CD4-positive, CD25-positive, alpha-beta regulatory T cell (primary cell): ENCODE measurements around the gene STRIP1. TPM values are rescaled to one million over a fixed set of nuclear protein-coding genes. Genes with fewer than 3 reads are reported as not detected.

Source experiments
- ATAC-seq, 2 donors: fragments of 150-1000 bp; cut with Tn5 transposase; one replicate each; pipeline ENCODE4 v1.10.0; 2021; ENCODE audit warnings: low read depth in 2 of 2, moderate number of reproducible peaks in 2 of 2, moderate library complexity in 1 of 2
- DNase-seq, 3 donors: peaks; one replicate each; pipeline versions ENCODE4 v3.0.0 to v3.0.0-alpha.2; 2012 to 2022; ENCODE audit warnings: mixed read lengths in 1 of 3
- H3K27ac ChIP-seq: one replicate; pipeline ENCODE4 v1.7.0; 2013; ENCODE audit warnings: mild to moderate bottlenecking, low read length; ENCODE audit not compliant: insufficient read depth, poor library complexity, severe bottlenecking
- H3K27me3 ChIP-seq: one replicate; pipeline ENCODE4 v1.7.0; 2013; ENCODE audit warnings: low read length; ENCODE audit not compliant: control insufficient read depth, insufficient read depth
- H3K36me3 ChIP-seq: one replicate; pipeline ENCODE4 v1.7.0; 2013; ENCODE audit warnings: mild to moderate bottlenecking, low read length, moderate library complexity; ENCODE audit not compliant: control insufficient read depth, insufficient read depth
- H3K4me1 ChIP-seq: 2 replicates; pipeline ENCODE4 v1.7.0; 2013; ENCODE audit warnings: mild to moderate bottlenecking, low read length; ENCODE audit not compliant: insufficient read depth, control insufficient read depth, poor library complexity, severe bottlenecking
- H3K4me3 ChIP-seq: one replicate; pipeline ENCODE4 v1.7.0; 2013; ENCODE audit warnings: low read depth, mild to moderate bottlenecking, low read length, moderate library complexity
- H3K9me3 ChIP-seq, 2 experiments: 1 replicate in 1 of 2; 2 replicates in 1 of 2; pipeline ENCODE4 v1.7.0; 2013; ENCODE audit warnings: low read length in 2 of 2, mild to moderate bottlenecking in 1 of 2, moderate library complexity in 1 of 2; ENCODE audit not compliant: control insufficient read depth in 2 of 2
- H3K27ac Mint-ChIP-seq, 3 donors: one replicate each; pipeline ENCODE4 v1.8.0; 2020 to 2022; ENCODE audit warnings: mild to moderate bottlenecking in 3 of 3, mixed read lengths in 3 of 3, moderate library complexity in 2 of 3
- H3K27me3 Mint-ChIP-seq: one replicate; pipeline ENCODE4 v1.8.0; 2022; ENCODE audit warnings: mild to moderate bottlenecking, mixed read lengths
- H3K36me3 Mint-ChIP-seq: one replicate; pipeline ENCODE4 v1.8.0; 2020; ENCODE audit warnings: mixed read lengths
- H3K4me1 Mint-ChIP-seq, 4 donors: one replicate each; pipeline ENCODE4 v1.8.0; 2020 to 2022; ENCODE audit warnings: mixed read lengths in 4 of 4, mild to moderate bottlenecking in 1 of 4
- H3K4me3 Mint-ChIP-seq, 4 donors: one replicate each; pipeline ENCODE4 v1.8.0; 2020 to 2022; ENCODE audit warnings: mild to moderate bottlenecking in 4 of 4, mixed read lengths in 4 of 4, moderate library complexity in 3 of 4
- H3K9me3 Mint-ChIP-seq, 7 donors: one replicate each; pipeline ENCODE4 v1.8.0; 2020 to 2022; ENCODE audit warnings: mixed read lengths in 7 of 7, mild to moderate bottlenecking in 3 of 7, moderate library complexity in 2 of 7
- polyA plus RNA-seq, 4 donors: library from polyadenylated mRNA; unstranded; fragments of 300-500 nt; fragmentation: Illumina TruSeq; gene quantifications; one replicate each; pipeline ENCODE4 v1.2.3, GENCODE V29; 2021
- total RNA-seq: library from RNA; stranded (reverse); gene quantifications from one replicate; pipeline ENCODE4 v1.2.3, GENCODE V29; 2022

The STRIP1 gene
- total and polyA plus RNA-seq, 5 donors from 2014 or later: 22.5 to 83.3 (median 28.2) TPM

DNA sequence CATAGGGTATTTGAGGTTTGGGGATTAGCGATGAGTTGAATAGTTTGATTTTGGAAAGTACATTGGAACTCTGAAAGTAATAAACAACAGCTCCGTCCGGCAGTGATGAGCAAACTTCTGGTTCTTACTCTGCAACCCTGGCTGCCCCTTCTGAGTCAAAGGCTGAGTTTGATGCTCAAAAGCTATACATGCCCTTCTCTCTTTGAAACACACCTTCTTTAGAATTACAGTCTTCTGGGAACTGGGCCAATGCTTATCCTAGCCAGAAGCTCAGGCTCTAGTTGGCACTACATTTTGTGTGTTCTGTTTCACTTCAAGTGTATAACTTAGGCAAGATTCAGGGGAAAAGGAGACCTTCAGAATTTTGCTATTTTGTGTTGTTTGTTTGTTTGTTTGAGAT is 40.5 kb upstream of the STRIP1 start:
- Mint-ChIP-seq H3K4me3 (no peak overlapping the region), H3K4me1 (peaks cover 13 to 29% (median 24%) of the 10 kb centered on the region in 4 donors), H3K27ac (no peak overlapping the region), H3K9me3 (no peaks in the 10 kb centered on the region), H3K36me3 (peaks cover 16% of the 10 kb centered on the region), H3K27me3 (no peaks in the 10 kb centered on the region)
- H3K4me1 ChIP-seq: no peaks in the 10 kb centered on the region
- no peaks in the 10 kb centered on the region for H3K9me3 ChIP-seq
- ATAC-seq: no peak
- no peak for DNase-seq
- no peaks in the 10 kb centered on the region for H3K27me3 ChIP-seq
- H3K4me3 ChIP-seq: no peak overlapping the region
- no peak overlapping the region for H3K27ac ChIP-seq
- H3K36me3 ChIP-seq: peaks cover 6% of the 10 kb centered on the region

DNA sequence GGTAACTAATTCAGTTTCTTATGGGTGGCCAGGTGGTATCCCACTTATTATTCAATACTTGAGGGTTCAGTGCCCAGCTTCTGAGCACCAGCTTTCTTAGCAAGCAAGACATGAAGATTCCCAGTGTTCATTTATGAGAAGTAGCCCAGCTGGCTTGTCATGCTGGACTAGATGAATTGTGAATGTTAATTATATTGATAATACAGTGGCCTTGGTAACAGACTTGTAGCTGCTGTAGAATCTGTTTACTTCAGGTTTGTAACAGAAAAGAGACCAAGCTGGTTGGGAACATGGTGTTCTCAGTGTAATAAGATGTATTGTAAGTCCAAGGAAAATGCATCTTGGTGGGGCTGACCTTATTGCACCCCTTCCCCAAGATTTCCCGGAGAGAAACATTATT is 39.8 kb upstream of the STRIP1 start:
- DNase-seq (no peak), ATAC-seq (no peak)
- Mint-ChIP-seq H3K36me3 (peaks cover 16% of the 10 kb centered on the region), H3K27me3 (no peaks in the 10 kb centered on the region), H3K4me1 (peaks cover 13 to 27% (median 21%) of the 10 kb centered on the region in 4 donors), H3K9me3 (no peaks in the 10 kb centered on the region), H3K4me3 (no peak overlapping the region), H3K27ac (no peak overlapping the region)
- Histone ChIP-seq H3K27me3 (no peaks in the 10 kb centered on the region), H3K4me3 (no peak overlapping the region), H3K36me3 (peaks cover 3% of the 10 kb centered on the region), H3K27ac (no peak overlapping the region), H3K9me3 (no peaks in the 10 kb centered on the region), H3K4me1 (no peaks in the 10 kb centered on the region)

DNA sequence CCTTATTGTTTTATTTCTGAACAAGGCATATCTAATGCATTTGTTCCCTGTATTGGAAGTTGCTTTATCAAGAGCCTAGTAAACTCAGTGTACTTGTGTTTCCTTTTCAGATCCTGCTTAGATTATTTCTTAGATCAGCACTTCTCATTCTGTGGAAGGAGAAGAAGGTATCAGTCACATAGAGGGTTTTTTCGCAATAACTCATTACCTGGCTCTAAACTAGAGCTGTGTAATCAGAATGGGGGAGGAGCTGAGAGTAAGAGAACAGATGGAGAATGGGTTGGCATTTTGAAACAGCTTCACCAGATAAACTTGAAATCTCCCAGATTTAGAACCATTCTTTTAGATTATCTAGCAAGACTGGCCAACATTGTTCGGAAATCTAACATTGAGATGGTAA is 38.9 kb upstream of the STRIP1 start:
- DNase-seq: no peak
- H3K4me3 ChIP-seq: no peak overlapping the region
- no peak overlapping the region for H3K4me3 Mint-ChIP-seq
- no peak overlapping the region for H3K27ac ChIP-seq
- peaks cover 15 to 23% (median 21%) of the 10 kb centered on the region in 4 donors for H3K4me1 Mint-ChIP-seq
- no peaks in the 10 kb centered on the region for H3K27me3 ChIP-seq
- no peak for ATAC-seq
- no peaks in the 10 kb centered on the region for H3K36me3 ChIP-seq
- no peaks in the 10 kb centered on the region for H3K9me3 Mint-ChIP-seq
- no peaks in the 10 kb centered on the region for H3K9me3 ChIP-seq
- H3K4me1 ChIP-seq: no peaks in the 10 kb centered on the region
- peak overlapping the region in 1 of 3 donors; percentile 71 for H3K27ac Mint-ChIP-seq
- peaks cover 12% of the 10 kb centered on the region for H3K36me3 Mint-ChIP-seq
- H3K27me3 Mint-ChIP-seq: no peaks in the 10 kb centered on the region

DNA sequence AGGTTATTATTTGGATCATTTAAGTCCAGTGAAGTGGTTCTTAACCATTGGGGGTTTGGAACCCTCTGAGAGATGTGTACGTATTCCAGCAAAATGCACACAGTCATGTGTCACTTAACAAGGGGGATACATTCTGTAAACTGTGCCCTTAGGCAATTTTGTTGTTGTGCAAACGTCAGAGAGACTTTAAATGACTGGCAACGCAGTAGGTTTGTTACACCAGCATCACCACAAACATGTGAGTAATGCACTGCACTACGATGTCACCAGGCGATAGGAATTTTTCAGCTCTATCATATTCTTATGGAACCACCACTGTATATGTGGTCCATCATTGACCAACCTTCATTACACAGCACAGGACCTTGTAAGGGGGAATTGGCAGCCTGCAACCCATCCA is 37.9 kb upstream of the STRIP1 start:
- no peak for ATAC-seq
- DNase-seq: no peak

DNA sequence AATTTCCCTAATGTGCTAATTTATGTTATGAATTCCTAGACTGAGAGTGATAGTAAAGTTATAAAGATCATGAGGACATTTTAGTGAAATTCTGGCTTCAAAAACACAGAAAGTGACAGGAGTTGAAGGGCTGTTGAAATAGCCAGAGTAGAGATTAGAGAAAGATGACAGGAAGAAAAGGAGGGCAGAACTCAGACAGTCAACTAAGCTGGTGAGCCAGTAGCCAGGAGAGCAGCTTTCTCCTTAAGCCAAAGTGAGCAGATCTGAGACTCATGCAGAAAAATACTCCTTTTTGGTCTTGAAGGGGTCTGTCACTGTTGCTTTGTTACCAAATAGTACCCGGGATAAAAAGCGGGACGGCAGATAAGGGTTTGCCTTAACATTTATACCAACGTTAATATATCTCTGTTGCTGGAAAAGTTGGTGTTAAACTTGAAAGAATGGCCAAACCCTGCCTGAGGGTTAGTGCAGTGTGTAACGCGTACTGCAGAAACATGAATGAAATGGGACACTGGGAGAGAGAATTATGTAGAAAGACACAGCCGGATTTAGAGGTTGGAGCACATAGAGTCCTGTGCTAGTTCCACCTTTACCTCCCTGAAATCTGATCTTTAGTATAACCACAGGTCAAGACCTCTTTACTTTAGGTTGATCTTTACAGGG is 37.1 kb upstream of the STRIP1 start:
- Mint-ChIP-seq H3K4me1 (peaks cover 10 to 20% (median 19%) of the 10 kb centered on the region in 4 donors), H3K27ac (peak overlapping the region in 1 of 3 donors; percentile 11), H3K4me3 (no peak overlapping the region), H3K27me3 (no peaks in the 10 kb centered on the region), H3K9me3 (no peaks in the 10 kb centered on the region), H3K36me3 (peaks cover 12% of the 10 kb centered on the region)
- H3K4me1 ChIP-seq: no peaks in the 10 kb centered on the region
- no peaks in the 10 kb centered on the region for H3K27me3 ChIP-seq
- ATAC-seq: no peak
- no peaks in the 10 kb centered on the region for H3K9me3 ChIP-seq
- no peaks in the 10 kb centered on the region for H3K36me3 ChIP-seq
- DNase-seq: no peak
- H3K4me3 ChIP-seq: no peak overlapping the region
- no peak overlapping the region for H3K27ac ChIP-seq

More for the DNA sequence above, 37.9 kb upstream of the STRIP1 start:
- H3K36me3 Mint-ChIP-seq: peaks cover 12% of the 10 kb centered on the region
- H3K36me3 ChIP-seq: no peaks in the 10 kb centered on the region
- H3K27me3 ChIP-seq: no peaks in the 10 kb centered on the region
- no peak overlapping the region for H3K27ac ChIP-seq
- no peaks in the 10 kb centered on the region for H3K9me3 Mint-ChIP-seq
- H3K4me3 ChIP-seq: no peak overlapping the region
- H3K4me1 Mint-ChIP-seq: peaks cover 12 to 23% (median 20%) of the 10 kb centered on the region in 4 donors
- H3K27me3 Mint-ChIP-seq: no peaks in the 10 kb centered on the region
- no peak overlapping the region for H3K4me3 Mint-ChIP-seq
- H3K9me3 ChIP-seq: no peaks in the 10 kb centered on the region
- no peak overlapping the region for H3K27ac Mint-ChIP-seq
- no peaks in the 10 kb centered on the region for H3K4me1 ChIP-seq

DNA sequence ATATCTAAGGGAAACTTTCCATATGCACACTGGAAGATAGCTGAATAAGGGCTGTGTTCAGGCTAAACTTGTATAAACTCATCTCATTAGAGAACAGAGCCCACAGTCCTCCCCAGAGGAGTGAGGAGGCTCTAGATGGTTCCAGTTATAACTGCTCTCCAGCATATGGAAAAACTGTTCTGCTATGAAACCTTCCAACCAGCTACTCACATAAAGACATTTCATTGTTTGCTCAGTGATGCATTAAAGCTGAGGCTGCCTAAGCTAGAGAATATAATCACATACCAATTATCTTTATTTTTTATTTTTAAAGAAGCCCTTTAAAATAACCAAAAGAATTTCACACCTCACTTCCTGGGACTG is 36.6 kb upstream of the STRIP1 start:
- Mint-ChIP-seq H3K27ac (no peak overlapping the region), H3K4me1 (peaks cover 10 to 24% (median 19%) of the 10 kb centered on the region in 4 donors), H3K36me3 (peaks cover 12% of the 10 kb centered on the region), H3K27me3 (no peaks in the 10 kb centered on the region), H3K9me3 (no peaks in the 10 kb centered on the region), H3K4me3 (no peak overlapping the region)
- DNase-seq (no peak), ATAC-seq (no peak)
- Histone ChIP-seq H3K36me3 (no peaks in the 10 kb centered on the region), H3K9me3 (no peaks in the 10 kb centered on the region), H3K4me3 (no peak overlapping the region), H3K4me1 (no peaks in the 10 kb centered on the region), H3K27ac (no peak overlapping the region), H3K27me3 (no peaks in the 10 kb centered on the region)

DNA sequence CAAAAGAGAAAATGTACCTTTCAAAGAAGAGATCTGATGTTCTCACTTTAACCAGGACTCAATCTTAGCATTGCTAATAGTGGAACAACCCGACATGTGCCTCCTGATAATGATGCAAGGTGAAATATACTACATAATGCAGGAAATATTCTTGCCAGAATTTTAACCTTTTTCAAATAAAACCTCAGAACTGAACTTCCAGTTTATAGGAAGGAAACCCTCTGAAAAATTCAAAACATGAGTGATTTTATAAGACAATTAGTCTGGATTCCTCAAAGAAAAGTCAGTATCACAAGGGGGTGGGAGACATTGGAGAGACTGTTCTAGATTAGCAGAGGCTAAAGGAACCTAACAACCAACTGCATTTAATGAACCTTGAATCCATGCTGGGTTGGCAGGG is 31.7 kb upstream of the STRIP1 start:
- no peak overlapping the region for H3K4me3 ChIP-seq
- peaks cover 13% of the 10 kb centered on the region for H3K4me1 ChIP-seq
- no peak overlapping the region for H3K27ac ChIP-seq
- no peak for DNase-seq
- Mint-ChIP-seq H3K4me3 (no peak overlapping the region), H3K4me1 (peaks cover 18 to 35% (median 33%) of the 10 kb centered on the region in 4 donors), H3K9me3 (no peaks in the 10 kb centered on the region), H3K27me3 (no peaks in the 10 kb centered on the region), H3K36me3 (peaks cover 3% of the 10 kb centered on the region), H3K27ac (no peak overlapping the region)
- no peak for ATAC-seq
- no peaks in the 10 kb centered on the region for H3K36me3 ChIP-seq
- no peaks in the 10 kb centered on the region for H3K27me3 ChIP-seq
- H3K9me3 ChIP-seq: no peaks in the 10 kb centered on the region

DNA sequence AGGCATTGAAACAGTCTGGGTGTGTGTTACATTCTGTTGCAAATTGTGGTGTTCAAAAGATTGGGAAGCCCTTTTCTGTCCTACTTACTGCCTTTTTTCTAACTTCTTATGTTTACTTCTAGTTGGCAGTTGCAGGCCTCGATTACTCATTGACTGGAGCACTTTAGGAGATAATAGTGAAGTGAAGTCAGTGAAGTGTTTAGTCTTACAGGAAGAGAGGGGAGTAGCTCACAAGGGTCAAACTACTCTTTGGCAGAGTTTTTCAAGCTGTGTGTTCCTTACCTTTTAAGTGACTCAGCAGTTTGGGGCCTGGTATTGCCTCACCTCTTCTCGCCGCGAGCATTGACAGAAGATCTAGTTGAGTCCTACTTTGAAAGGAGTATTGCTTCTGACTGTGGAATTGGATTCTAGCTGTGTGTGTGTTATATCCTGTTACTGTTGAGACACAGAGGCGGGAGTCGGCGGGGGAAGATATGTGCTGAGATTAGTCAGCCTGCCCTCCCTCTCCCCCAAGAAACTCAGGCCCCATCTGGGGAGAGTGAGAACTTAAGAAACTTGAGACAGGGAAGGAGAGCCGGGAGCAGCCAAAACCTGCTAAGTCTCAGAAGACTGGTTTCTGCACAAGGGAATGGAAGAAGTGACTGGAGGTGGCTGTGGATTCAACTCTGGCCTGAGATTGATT is 30.5 kb upstream of the STRIP1 start:
- H3K36me3 ChIP-seq: peaks cover under 1% of the 10 kb centered on the region
- H3K4me3 ChIP-seq: no peak overlapping the region
- H3K27me3 Mint-ChIP-seq: no peaks in the 10 kb centered on the region
- peaks cover 13% of the 10 kb centered on the region for H3K4me1 ChIP-seq
- DNase-seq (peak in 1 of 3 donors; percentile 61), ATAC-seq (peak; percentile 53 to 75)
- H3K36me3 Mint-ChIP-seq: peaks cover 3% of the 10 kb centered on the region
- H3K9me3 Mint-ChIP-seq: no peaks in the 10 kb centered on the region
- H3K27me3 ChIP-seq: no peaks in the 10 kb centered on the region
- peak overlapping the region; percentile 6 to 39 (median 15) for H3K27ac Mint-ChIP-seq
- peak overlapping the region in 3 of 4 donors; percentile 49 to 76 (median 58) for H3K4me3 Mint-ChIP-seq
- peaks cover 17 to 35% (median 32%) of the 10 kb centered on the region in 4 donors for H3K4me1 Mint-ChIP-seq
- no peaks in the 10 kb centered on the region for H3K9me3 ChIP-seq
- H3K27ac ChIP-seq: peak overlapping the region; percentile 38
